ENCODE measurements around the gene HMG20A.
"Not testable (repeated sequence)": the region's sequence is repeated elsewhere in the genome, so short reads cannot be mapped to it uniquely, and the experiment has no call there.

HMG20A gene

DNA sequence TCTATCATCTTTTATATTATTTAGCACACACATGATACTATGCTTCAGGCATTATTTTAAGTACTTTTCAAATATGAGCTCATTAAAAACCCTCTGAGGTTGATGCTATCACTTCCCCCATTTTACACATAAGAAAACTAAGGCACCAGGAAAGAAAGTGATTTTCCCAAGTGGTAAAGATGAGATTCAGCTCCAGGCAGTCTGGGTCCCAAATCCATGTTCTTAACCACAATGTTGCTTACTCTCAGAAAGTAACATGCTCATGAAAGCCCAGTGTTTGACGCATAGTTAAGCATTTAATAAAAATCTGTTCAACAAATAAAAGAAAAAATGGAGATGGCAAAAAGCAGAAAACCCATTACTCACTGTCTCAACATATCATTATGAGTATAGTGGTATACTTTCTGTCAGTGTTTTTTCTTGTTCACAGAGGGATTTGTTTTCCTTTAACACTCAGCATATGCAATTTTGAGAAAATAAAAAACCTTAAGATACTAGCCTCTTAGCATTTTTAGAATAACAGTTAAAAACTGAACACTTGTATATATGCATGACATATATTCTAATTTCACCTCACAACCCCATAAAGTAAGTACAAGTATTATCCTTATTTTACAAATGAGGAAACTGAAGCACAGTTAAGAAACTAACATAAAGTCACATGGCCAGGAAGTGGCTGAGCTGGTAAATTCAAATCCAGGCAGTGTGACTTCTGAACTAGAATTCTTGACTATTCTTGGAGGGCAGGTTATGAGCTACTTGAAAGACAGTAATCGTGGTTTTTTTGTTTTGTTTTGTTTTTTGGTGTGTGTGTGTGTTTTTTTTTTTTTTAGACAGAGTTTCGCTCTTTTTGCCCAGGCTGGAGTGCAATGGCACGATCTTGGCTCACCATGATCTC lies 11.2 kb upstream of the HMG20A start:
- DNase-seq = peak; percentile 43

DNA sequence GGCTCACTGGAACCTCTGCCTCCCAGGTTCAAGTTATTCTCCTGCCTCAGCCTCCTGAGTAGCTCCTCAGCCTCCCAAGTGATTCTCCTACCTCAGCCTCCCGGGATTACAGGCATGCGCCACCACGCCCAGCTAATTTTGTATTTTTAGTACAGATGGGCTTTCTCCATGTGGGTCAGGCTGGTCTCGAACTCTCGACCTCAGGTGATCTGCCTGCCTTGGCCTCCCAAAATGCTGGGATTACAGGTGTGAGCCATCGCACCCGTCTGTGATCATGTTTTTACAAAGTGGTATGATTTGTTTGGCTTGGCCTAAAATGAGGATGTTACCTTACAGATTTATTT lies 10.6 kb upstream of the HMG20A start:
- not testable (repeated sequence) for DNase-seq

DNA sequence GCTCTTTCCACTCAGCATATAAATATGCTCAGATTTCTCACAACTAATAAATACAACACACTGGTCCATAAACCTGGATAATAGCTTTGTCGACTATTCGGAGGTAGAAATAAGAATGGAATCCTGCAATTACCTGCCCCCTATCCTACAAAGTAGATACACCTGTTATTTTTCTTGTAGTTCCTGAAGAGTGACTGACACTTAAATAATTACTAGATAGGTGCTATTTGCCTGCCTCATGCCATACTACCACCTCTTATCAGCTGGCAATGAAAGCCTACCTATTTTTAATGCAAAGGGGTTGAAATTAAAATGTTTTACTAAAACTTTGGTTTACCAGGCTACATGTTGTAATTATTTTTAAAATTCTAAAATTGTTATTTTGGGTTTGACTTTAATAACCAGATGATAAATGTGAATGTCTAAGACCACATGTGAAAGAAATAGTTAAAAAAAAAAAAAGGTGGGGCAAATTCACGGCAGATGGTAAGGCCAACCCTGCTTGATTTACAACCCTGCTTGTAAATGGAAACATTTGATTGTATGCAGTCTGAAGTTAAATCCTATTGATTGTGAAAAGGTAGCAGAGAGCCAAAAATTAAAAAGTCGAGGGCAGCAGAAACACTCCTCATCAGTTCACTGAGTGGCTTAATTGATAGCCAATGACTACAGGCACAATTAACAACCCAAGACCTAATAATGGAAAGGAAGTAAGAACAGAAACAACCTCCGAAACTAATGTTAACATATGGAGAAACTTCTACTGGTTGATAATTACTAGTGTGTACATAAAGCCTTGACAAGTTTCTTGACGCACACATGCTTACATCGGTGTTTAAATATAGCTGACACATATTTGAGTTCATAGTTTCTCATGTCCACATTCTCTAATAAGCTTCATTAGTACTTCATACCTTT lies 9.7 kb upstream of the HMG20A start:
- DNase-seq = no peak

DNA sequence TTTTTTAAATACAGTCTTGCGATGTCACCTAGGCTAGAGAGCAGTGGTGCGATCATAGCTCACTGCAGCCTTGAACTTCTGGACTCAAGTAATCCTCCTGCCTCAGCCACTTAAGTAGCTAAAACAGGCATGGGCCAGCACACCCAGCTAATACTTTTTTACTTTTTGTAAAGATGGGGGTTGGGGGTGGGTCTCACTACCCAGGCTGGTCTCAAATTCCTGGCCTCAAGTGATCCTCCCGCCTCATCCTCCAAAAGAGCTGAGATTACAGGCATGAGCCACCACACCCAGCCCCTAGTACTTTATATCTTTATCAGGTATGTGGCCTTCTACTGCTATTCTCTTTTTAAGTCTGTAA lies 9.1 kb upstream of the HMG20A start:
- no peak for DNase-seq

DNA sequence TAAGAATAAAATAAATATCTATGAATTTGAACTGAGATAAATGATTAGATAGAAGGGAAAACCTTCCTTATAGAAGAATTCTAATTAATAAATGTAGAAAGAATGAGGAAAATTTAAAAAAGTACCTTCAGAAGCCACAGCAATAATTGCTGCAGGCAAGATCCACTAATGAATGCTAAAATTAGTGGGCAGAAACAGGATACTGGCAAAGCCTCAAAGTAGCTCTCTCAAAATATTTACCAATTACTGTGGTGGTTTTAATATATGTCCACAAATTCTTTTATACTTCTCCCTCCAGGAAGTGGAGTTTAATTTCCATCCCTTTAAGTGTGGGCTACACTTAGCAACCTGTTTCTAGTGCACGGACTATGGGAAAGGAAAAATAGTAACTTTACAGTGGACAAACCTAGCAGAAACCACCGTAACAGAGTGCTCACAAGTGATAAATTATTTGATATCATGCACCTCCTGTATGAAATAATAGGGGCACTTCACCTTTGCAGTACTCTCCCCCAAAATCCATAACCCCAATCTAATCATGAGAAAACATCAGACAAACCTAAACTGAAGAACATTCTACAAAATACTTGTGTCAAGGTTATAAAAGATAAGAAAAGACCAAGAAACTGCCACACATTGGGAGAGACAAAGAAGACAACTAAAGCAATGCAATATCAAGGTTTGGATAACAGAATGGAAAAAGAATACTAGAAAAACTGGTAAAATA lies 7.6 kb upstream of the HMG20A start:
- no peak for DNase-seq

DNA sequence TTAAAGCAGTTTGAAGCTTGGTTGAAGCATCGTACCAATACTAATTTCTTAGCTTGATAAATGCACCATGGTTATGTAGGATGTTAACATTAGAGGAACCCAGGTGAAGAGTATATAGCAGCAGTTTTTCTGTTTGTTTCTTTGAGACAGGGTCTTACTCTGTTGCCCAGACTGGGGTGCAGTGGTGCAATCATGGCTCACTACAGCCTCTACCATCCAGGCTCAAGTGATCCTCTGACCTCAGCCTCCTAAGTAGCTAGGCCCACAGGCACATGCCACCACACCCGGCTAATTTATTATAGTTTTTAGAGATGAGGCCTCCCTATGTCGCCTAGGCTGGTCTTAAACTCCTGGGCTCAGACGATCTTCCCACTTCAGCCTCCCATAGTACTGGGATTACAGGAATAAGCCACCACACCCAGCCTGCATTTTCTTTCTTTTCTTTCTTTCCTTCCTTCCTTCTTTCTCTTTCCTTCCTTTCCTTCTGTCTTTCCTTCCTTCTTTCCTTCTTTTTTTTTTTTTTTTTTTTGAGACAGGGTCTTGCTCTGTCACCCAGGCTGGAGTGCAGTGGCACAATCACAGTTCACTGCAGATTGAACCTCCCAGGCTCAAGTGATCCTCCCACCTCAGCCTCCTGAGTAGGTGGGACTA lies 6.9 kb upstream of the HMG20A start:
- no peak for DNase-seq

DNA sequence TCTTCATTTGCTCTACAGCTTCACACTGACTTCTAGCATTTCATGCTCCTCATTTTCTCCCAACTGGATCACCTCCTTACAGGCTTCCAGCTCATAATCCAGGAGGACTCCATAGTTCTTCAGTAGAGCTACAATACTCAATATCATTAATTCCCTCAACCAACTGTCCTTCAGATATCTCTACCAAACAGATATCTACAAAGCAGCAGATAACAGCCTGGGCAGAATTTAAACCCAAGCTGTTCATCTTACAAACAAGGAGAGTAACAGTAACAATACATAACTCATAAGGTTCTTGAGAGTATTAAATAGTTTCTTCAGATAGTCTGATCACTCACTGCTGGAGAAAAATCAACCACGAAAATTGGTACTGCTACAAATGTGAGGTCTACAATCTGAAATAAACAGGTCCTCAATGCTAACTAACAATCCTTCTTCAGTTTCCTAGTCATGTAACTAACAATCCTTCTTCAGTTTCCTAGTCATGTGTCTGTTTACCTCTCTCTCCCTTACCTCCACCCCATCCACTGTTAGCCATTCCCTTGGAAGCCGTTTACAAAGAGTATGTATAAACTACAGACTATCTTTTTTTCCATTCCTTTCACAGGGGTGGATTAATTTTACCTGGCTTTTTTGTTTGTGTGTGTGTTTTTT lies 5.8 kb upstream of the HMG20A start:
- DNase-seq = no peak

DNA sequence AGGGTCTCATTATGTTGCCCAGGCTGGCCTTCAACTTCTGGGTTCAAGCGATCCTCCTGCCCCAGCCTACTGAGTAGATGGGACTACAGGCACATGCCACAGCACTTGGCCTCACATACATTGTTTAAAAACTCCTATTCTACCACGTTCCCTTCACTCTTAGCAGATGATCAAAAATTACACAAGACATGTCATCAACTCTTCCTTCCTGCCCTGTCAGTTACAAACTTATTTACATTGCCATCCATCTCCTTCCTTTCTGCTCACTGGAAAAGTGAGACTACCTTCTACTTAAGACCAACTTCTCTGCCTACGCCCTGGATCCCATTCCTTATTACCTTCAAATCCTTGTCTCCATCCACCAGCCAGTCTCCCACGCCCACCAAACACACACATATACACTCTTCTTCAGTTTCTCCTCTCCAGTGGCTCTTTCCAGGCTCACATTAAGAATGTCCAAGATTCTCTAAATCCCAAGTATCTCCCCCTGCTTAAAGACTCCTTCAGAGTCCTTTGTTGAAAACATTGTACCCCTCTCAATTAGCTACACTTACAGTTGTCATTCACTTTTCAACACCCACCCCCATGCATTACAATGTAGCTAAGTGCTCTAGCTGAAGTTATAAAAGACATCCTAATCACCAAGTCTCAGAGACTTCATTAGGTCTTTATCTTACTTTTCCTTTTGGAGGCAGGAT lies 5.1 kb upstream of the HMG20A start:
- DNase-seq = no peak

DNA sequence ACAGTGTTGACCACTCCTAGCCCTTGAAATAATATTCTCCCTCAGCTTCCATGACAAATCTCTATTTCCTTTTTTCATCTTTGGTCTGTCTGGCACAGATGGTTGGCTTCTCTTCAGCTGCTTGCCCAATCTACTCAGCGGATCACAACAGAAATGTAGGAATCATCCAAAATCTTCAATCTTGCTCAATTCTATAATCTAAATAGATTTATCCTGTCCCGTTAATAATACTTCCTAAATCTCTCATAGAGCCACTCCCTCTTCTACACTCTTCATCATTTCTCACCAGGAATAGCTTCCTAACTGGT lies 4.6 kb upstream of the HMG20A start:
- DNase-seq = no peak

DNA sequence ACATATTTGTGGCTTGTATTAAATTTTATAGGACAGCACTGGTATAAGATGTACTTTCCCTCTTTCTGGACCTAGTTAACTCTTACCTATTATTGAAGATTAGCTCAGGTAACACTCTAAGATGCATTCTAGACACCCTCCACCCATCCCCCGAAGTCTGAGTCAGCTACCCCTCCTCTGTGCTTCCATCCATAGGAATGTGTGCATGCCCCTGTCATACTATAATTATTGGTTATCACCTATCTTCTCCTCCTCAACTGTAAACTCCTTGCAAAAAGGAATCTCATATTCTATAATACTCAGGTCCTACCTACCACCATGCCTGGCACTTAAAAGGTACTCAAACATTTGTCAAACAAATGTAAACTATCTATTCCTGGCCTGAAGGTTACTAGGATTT lies 3.7 kb upstream of the HMG20A start:
- DNase-seq = no peak

DNA sequence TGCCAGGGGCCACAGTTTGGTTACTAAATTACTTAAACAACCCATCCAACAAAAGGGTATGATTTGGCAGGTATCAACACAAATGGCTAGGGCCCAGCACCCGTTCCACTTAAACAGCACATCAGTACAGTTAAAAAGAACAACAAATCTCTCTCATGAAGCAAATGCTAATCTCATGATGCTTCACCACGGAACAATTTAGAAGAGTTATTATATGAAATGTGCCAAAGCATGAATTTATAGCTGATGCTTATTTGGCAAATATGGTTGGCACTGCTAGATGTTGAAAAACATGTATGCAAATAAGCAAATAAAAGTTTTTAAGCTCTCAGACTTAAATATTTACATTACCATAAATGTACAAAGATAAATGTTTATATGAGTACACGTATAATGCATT lies 3.1 kb upstream of the HMG20A start:
- no peak for DNase-seq

DNA sequence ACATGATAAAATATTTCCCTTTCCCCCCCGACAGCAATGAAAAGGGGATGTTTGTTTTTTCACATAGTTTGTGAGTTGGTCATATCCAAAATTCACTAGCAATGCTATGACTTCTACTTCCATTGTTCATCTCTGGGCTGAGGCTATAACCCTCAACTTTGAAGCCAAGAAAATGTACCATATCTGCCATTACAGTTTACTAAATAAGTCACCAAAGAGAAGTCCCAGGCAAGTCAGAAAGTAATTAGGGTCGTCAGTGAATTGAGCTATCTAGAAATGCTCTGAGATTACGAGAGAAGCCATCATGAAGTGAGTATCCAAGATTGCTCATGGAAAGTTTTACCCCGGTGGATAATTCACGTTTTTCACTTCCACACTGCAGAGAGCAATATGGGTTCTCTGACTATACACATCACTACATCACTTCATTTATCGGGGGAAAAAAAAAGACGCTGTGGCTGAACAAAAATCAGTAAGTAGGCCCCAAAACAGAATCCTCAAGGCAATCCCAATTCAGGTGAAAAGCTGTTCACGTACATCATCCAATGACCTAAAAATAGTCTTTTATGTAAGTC lies 2.2 kb upstream of the HMG20A start:
- no peak for DNase-seq

DNA sequence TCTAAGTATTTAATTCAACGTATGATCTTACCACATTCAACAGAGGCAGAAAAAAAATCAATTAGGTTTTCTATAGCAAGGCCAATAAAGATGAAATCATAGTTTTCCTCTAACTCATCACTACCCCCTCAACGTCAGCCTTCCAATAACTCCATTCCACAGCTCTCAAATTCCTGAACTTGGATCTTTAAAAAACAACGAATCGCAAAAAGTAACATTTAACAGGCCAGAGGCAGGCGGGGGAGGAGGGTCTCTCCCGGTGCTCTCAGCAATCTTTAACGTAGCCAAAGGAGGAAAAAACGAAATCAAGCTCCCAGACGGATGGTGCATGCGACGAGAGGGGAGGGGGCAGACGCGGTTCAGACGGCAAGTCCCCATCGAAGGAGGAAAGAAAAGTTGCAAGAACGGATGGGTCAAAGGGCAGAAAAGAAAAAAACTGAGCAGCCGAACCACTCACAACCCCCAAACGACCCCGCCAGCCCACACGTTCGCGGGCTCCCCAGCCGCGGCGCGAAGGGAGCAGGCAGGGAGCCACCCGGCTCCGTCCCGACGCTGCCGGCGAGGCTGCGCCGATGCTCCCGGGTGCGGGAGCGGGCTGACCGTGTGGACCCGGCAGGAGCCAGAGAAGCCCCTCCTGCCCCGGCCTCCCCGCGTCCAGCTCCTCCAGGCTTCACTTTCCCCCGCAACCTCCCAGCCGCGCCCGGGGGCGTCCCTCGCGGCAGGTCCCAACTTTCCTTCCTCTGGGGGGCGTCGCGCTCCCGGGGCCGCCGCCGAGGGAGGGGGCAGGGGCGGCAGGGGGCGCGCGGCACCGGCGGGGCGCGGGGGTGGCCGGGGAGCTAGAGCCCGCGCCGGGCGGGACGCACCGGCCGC lies 1.5 kb upstream of the HMG20A start:
- peak; percentile 29 for DNase-seq

DNA sequence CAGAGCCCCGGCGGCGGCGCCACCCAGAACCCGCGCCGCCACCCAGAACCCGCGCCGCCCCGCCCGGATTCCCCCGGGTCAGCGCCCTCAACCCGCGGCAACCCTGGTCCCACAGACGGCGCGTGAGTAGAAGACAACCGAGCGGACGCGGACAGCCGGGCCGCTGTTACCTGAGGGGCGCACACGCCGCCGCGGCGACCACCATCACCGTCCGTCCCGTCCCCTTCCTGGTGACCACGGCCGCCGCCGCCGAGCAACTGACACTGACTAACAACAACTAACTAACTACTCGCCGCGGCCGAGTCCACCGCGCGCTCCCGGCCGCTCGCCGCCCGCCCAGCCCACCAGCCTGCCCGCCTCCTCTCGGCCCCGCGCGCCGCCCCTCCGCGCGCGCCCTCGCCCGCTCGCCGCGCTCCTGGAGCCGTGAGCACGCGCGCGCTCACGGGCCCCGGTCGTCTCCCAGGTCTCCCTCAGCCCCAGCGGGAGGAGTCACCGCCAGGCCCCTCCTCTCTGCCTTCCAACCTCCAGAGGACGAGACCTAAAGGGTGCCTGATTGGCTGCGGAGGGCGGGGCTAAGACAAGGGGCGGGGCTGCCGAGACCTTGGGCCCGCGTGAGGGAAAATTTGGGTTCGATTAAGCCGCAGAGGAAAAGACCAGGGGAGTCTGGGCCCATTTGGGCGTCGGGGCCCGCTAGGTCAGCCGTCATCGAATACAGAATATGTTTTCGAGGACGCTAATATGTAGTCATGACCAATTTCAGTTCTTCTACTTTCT lies 665 bp upstream of the HMG20A start, which contains the start of gene PEAK1:
Gene PEAK1, minus strand, starts transcription at position 269 of the 774 bp plus-strand sequence. CDS start 238,178 bp downstream, outside the sequence.
- peak; percentile 100 for DNase-seq

DNA sequence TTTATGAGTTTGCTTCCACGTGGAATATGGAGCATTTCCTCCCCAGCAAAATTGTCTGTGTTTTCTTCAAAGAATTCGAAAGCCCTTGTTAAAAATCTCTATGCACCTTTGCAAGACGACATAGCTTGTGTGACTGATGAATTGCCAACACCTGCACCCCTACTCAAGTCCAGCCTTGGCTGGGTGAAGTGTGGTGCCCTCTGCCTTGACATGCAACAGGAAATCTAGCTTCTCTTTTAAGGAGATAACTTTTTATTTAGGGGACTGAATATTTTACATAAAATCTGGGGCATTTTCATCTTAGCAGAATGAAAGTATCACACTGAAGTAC lies 647 bp downstream of the HMG20A start:
- no peak for DNase-seq

DNA sequence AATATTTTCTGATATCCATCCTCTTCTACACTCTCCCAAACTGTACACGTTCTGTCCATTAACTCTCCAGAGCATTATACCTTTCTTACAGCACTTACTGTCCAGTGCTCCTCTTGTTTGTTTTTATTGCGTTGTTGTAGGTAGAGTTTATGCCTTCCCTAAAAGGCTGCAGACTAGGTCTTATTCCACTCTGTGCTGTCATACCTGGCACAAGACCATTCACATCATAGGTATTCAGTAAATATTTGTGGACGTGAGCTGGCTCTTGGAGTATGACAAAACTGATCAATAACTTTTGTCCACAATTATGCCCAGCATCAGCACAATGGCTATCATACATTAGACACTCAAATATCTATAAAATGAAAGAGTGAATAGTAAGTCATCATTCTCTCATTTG lies 4.4 kb downstream of the HMG20A start:
- no peak for DNase-seq

DNA sequence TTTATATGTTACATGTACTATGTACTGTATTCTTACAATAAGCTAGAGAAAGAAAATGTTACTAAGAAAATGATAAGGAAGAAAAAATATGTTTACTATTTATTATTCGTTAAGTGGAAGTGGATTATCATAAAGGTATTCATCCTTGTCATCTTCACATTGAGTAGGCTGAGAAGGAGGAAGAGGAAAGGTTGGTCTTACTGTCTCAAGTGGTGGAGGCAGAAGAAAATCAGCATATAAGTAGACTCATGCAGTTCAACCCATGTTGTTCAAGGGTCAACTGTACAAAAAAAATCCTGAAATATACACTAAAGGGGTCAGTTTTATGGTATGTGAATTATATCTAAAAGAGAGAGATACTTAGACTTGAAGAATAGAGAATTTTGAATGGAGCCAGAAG lies 5.7 kb downstream of the HMG20A start:
- no peak for DNase-seq

DNA sequence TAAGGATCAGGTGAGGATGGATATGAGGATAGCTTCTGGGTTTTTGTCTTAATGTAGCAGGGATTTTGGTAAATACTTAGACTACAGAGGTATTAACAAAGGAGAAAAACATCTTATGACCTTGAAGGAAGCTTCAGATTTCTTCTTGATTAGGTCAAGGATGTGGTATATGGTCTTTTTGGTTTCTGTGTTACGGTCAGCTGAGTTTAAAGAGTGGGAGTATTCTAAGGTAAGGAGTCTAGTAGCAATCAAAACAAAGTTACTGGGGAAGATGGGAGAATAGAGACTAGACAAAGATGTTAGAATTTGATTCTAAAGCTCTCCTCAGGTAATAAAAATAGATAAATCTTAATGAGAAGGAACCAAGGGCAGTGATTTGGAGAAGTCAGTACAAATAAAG lies 6.2 kb downstream of the HMG20A start:
- DNase-seq = no peak

DNA sequence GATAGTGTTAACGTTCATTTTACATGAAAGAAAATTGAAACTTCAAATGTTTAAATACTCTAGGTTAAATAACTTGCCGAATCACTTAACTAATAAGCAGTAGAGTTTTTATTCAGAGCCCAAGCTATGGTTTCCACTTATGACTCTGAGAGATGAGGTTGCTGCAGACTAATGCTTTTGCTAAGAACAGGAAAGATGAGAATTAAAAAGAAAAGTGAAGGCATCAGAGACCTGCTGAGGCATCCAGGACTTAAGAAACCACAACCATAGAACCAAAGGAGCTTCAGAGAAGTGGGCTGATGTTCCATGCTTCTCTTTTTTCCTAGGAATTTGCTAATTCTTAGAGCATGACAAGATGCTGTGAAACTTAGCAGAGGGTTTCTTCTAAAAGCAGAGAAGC lies 9.5 kb downstream of the HMG20A start:
- DNase-seq = no peak

DNA sequence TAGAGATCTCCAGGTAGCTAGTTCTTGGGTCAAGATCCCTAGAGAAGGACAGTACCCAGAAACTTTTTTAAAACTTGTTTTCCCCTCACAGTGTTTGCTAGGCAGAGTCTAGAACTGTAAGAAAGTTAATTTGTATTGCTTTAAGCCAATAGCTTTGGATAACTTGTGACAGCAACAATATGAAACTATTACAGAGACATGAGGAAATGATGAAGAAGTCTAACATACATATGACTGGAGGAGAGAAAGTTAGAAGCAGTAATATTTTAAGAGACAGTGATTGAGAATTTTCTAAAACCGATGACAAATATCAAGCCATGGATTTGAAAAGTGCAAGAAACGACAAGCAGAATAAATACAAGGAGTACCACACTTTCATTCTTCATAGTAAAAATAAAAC lies 10.0 kb downstream of the HMG20A start:
- no peak for DNase-seq

All from CD4-positive, alpha-beta T cell treated with Interleukin-17A for 1 hour (primary cell).